HG03571 (cell line): ENCODE data around the gene CLASP2.
"Not testable (repeated sequence)": the region's sequence is repeated elsewhere in the genome, so short reads cannot be mapped to it uniquely, and the experiment has no call there.

Experiments
- ATAC-seq: cut with Tn5 transposase; IDR thresholded peaks from one replicate; pipeline ENCODE4 v1.9.1; 2021; ENCODE audit not compliant: unreplicated experiment

CLASP2 gene

DNA sequence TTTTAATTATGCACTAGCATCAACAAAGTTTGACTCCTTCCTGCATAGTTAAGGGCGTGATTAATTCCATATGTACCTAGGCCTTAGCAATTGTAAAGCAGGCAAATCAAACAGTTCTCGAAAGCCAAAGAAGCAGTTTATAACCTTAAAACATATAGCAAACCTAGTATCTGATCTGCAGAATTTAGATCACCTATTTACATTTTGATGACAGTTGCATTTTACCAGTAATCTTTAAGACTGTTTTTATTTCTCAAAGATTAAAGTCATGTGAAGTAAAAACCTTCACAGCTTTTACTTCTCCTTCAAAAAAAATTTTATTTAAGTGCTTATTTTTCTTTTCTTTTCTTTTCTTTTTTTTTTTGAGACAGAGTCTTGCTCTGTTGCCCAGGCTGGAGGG lies 257.0 kb downstream of the CLASP2 start:
- ATAC-seq, result no peak

GRCh38 chr3:33459577-33459976 lies 258.5 kb downstream of the CLASP2 start:
- ATAC-seq, result not testable (repeated sequence)

DNA sequence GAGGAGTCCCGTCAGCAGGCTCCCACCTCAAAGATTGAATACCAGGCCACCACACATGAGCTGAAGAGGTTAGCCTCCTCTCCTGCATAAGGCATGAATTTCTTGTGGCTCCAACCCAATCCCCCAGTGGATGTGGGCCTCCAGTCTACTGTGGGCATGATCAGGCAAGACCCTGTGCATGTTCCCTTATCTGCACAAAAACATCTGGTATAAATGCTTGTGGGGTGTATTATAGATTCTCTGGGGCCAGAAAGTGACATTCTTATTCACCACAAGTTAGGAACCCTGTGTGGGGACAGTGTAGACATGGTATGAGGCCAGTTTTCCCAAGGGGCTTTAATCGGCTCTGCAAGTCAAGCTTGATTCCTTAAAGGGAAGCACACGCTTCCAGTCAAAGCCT lies 259.6 kb downstream of the CLASP2 start:
- no peak for ATAC-seq

GRCh38 chr3:33456756-33457155 lies 261.3 kb downstream of the CLASP2 start:
- no peak for ATAC-seq

GRCh38 chr3:33453331-33453761 lies 264.7 kb downstream of the CLASP2 start:
- no peak for ATAC-seq

GRCh38 chr3:33451994-33452393 lies 266.1 kb downstream of the CLASP2 start:
- not testable (repeated sequence) for ATAC-seq

DNA sequence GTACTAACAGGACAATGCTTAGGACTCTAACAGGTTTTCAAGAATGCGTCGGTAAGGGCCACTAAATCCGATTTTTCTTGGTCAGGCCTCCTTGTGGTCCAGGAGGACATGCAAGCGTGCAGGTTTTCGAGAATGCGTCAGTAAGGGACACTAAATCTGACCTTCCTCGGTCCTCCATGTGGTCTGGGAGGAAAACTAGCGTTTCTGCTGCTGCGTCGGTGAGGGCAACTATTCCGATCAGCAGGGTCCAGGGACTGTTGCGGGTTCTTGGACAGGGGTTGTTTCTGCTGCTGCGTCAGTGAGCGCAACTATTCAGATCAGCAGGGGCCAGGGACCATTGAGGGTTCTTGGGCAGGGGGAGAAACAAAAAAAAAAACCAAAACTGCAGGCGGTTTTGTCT lies 270.1 kb downstream of the CLASP2 start:
- ATAC-seq, result no peak

DNA sequence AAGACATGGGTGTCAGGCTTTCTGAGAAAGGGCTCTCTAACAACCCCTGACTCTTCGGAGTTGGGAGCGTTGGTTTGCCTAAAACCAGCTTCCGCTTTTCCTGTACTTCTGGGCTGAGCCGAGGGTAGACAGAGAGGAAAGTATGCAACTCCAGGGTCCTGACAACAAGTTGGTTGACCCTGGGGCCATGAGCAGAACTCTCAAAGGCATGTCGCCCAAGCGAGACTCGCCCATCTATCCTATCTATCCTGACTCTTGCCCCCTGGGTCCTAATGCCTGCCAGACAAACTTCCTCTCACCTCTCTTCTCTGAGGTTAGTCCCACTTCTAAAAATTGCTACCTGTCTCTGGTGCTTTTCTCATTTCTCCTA lies 270.8 kb downstream of the CLASP2 start:
- not testable (repeated sequence) for ATAC-seq
